ENCODE measurements around the gene KIAA0319L.
"Not testable (repeated sequence)": the region's sequence is repeated elsewhere in the genome, so short reads cannot be mapped to it uniquely, and the experiment has no call there.

Gene KIAA0319L

DNA sequence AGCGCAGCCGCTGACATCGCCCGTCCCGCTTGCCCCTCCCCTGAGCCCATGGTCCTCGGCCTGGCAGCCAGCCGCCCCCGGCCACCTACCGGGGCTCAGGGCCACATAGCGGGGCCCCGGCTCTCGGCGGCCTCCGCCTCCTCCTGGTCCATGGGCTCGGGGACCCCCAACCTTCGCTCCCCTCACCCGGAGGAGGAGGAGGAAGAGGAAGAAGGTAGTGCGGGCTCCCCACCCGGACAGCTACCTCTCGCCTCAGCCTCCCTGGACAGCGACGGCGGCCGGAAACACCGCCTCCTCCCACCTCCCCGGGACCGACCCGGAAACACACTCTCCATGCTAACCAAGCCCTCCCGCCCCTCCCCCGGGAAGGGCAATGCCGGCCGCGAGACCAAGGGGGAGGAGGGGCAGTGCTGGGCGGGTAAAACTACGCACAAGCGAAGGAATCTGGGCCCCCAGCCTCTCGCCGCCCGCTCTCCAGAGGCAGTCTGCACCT, at the start of gene KIAA0319L:
KIAA0319L (minus strand) TSS at position 286 of the 493 bp plus-strand sequence. CDS start 2,912 bp downstream, outside the sequence.
- in situ Hi-C loops (cut with MboI; ENCODE audit: low sequenced_read_pairs) = no loop called here

DNA sequence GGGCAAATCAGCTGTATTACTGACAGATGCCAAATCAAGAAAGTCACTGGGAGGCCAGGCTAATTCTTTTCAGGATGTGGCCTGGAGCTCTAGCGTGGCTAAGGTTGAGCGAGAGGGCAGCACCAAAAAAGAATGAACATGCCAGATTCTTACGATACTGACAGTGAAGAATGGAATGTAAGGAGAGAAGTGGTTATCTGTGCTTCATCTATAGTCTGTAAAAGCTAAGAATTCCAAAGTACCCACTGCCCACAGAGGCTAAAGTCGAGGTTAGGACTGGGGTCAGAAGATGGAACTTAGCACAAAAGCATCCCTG, 48.6 kb upstream of the KIAA0319L start:
- in situ Hi-C loops (cut with MboI; ENCODE audit: low sequenced_read_pairs) = no loop called here

DNA sequence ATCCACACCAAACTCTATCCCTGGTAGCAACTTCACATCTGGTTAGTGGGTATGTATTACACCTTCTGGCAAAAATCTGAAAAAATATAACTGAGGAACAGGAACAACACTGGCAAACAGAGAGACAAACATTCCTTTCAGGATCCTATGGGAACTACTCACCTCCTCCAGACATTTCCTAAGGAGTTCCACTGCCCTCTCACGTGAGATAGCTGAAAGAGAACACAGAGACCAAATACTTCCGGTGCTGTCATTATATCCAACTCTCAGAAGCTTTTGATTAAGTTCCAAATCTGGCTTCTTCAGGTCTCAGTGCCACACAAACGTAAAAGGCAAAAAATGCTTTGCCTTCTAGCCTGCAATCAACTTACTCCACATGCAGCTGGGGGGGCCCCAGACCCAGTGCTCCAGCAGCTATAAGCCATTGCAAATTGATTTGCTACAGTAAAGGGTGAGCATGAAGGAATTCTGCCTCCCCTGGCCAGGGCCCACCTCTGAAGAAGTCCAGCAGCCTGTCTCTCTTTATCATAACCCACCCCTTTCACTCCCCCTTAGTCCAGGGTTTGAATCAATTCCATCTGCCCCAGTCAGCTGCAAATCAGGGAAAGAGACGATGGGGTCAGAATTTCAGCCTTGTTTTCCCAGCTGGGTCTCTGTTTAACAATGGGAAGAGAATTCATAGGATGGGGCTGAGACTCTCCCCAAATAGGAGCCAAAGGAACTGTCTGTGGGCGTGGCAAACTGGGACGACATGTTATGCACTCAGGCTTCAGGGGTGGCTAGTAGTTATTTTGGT, 48.1 kb upstream of the KIAA0319L start:
- in situ Hi-C loops (cut with MboI; ENCODE audit: low sequenced_read_pairs) = no loop called here

DNA sequence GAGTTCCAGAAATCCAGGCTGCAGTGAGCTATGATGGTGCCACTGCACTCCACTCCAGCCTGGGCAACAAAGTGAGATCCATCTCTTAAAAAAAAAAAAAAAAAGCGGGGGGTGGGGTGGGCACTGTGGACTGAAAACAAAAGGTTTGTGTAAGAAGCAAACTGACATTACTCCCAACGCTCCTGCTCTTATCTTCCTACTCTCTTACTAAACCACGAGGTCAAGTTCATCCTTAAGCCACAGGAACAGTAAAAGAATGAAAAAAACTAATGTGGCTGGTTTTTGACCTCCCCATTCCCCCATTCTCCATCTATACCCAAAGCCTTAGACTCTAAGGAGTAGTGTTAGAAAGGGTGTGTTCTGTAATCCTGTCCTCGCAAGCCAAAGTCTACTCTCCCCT, 46.7 kb upstream of the KIAA0319L start:
- in situ Hi-C loops (cut with MboI; ENCODE audit: low sequenced_read_pairs) = no loop called here

DNA sequence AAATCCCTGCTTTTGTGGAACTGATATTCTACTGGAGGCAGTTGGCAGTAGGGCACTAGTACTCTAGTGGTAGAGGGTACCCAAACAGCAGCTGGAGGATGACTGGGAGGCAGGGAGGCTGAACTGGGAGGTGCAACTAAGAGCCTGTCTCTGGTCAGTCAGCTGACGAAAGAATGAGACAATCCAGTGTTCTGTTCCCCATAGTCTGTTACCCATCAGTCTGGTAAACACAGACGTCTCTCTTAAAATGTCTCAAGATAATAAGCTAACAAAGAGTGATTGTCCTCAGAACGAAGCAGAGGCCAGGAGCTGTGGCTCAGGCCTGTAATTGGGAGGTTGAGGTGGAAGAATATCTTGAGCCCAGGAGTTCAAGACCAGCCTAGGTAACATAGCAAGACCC, 46.3 kb upstream of the KIAA0319L start:
- in situ Hi-C loops (cut with MboI; ENCODE audit: low sequenced_read_pairs) = no loop called here

DNA sequence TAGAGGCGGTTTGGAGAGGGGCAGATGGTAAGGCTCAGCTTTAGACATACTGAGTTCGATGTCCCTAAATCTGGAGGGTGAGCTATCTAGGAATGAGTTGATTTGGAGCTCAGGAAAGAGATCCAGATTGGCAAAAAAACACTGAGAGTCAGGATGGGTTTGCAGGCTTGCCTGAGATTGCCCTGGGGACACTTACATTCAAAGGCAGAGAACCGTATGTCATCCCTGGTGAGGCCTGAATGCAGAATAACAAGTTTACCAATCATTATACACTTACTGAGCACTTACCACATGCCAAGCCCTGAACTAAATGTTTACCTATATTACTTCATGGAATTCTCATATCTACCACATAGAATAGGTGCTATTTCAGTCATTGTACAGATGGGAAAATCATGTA, 43.4 kb upstream of the KIAA0319L start:
- in situ Hi-C loops (cut with MboI; ENCODE audit: low sequenced_read_pairs) = no loop called here

DNA sequence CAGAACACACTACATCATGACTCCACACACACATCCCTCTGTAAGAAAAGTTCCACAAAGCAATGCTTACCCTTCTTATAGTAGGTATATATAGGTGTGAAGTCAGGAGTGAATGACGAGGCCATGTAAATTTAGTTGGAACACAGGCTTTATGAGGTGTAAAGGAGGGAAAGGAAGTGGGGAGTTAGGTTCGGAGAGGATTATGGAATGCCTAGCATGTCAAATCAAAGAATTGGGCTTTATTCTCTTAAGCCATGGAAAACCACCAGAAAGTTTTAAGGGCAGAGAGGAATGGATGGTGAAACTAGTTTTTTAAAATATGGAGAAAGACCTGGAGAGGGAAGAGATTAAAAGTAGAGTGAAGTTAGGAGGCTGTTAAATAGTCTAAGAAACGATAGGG, 42.2 kb upstream of the KIAA0319L start:
- in situ Hi-C loops (cut with MboI; ENCODE audit: low sequenced_read_pairs) = no loop called here

DNA sequence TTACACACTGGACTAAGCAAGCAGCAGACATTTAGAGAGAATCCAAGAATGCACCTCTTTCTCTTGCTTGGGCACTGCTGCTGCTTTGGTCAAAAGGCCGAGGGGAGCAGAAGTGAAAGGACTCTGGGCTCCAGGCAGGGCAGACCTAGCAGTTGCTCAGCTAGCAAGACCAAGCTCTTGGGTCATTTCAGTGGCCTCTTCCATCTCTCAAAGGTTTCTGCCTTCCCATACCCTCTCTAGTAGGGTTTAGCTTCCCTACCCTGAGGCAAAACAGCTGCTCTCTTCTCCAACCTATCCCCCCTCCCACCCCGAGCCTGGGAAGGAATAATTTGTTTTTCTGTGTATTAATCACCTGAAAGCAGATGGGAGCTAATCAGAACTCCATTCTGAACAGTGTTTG, 41.7 kb upstream of the KIAA0319L start:
- in situ Hi-C loops (cut with MboI; ENCODE audit: low sequenced_read_pairs) = no loop called here

DNA sequence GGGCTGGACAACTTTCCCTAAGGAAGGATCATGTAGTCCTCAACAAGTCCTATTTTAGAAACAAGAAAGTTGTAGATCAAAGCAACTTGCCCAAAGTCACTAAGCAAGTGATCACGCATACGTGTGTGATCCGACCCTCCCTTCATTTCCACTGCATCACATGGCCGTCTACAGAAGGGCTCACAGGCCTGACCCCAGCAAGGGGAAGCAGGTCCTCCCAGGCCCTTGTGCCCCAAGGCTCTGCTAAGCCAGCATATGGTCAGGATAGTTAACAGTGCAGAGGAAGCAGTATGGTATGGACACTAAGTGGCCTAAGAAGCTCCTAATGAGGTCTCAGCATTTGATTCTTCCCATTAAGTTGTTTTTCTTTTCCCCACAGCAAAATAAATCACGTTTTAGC, 40.7 kb upstream of the KIAA0319L start:
- in situ Hi-C loops (cut with MboI; ENCODE audit: low sequenced_read_pairs) = no loop called here

DNA sequence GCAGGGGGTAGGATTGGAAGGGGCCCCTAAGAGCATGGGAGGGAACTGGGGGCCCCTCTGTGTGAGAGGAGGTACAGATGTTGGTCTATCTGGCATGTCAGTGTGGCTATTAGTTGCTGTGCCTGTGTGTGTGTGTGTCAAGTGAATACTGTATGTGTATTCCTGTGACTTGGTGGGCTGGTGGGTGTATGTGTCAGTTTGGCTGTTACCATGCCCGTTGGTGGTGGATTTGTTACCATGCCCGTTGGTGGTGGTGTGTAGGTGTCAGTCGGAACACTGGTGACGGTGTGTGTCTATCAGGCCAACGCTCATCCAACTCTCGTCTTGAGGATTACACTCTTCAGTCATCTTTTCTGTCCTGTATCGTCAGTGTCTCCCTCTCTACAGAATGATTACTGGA, 38.5 kb upstream of the KIAA0319L start:
- in situ Hi-C loops (cut with MboI; ENCODE audit: low sequenced_read_pairs) = no loop called here

DNA sequence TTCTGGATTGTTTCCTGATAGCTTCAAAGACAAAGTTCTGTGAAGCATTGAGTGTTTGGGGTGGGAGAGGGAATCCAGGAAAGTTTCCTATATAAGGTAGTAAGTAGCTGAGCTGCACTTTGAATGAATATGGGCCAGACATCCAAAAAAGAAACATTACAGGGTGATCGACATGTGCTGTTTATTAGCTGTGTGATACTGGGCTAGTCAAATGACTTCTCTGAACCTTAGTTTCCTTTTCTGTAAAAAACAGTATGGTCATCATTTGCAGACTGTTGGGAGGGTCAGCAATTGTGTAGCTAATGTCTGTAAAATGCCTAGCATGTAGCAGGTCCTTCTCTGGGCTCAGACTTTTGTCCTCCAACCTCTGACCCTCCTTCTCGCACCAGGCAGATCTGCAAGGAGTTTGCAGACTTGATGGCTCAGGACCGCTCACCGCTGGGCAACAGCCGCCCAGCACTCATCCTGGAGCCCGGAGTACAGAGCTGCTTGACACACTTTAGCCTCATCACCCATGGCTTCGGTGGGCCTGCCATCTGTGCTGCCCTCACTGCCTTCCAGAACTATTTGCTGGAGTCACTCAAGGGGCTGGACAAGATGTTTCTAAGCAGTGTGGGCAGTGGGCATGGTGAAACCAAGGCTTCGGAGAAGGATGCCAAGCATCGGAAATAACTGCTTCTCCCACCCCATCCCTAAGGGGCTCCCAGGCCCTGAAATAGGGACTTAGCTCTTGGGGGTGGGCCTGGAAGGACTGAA, 37.0 kb upstream of the KIAA0319L start:
- in situ Hi-C loops (cut with MboI; ENCODE audit: low sequenced_read_pairs) = no loop called here

DNA sequence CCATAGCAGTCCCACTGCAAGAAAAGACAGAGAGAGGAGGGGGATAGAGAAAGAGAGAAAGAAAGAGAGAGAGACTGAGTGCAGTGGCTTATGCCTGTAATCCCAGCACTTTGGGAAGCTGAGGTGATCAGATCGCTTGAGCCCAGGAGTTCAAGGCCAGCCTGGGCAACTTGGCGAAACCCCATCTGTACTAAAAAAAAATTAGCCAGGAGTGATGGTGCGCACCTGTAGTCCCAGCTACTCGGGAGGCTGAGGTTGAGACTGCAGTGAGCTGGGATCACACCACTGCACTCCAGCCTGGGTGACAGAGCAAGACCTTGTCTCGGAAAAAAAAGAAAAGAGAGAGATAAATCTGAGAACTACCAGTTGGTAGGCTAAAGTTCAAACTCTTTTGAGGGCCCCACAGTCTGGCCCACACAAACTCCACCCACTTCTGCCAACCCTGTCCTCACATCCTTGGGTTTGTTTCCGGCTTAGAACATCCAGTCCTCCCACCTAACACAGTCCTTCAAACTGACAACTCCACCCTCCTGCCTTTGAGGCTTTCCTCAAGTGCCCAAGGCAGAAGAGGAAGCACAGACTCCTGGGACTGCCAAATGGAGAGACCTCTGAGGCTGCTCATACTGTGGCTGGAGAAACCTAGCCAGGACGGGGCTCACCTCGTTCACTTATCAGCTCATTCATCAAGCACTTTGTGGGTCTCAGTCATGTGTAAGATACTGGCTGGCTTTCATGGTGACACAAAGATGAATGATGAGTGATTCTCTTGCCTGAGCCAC, 36.0 kb upstream of the KIAA0319L start:
- in situ Hi-C loops (cut with MboI; ENCODE audit: low sequenced_read_pairs) = no loop called here

DNA sequence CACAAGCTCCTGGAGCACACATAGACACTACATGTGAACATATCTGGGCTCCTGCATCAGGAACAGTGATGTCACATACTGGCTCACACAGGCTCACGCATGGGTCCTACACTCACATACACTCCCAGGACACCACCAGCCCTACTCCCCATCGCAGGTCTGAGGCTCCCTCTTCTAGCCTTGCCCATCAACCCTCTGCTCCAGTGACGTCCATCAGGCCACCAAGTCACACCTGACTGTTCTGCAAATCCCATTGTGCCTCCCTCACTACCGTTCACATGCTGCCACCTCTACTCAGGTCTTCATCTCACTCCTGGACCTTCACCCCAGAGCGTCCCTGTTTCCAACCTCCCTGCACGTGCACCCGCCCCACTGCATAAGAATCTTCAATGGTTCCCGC, 34.0 kb upstream of the KIAA0319L start:
- in situ Hi-C loops (cut with MboI; ENCODE audit: low sequenced_read_pairs) = no loop called here

DNA sequence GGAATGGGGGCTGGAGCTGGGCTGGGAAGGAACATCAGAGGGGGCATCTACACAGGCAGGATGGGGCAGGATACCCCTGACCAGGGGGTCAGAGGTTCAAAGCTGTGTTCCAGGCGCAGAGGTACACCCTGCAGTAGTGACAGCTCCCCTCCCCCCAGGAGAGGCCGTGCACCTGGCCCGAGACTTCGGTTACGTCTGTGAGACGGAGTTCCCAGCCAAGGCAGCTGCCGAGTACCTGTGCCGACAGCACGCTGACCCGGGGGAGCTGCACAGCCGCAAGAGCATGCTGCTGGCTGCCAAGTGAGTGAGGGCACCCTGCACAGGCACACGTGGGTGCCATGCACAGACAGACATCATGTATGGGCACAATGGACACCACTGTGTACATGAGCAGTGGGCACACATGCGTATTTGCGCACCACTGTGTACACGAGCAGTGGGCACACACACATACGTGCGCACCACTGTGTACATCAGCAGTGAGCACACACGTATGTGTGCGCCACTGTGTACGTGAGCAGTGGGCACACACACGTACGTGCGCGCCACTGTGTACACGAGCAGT, 33.4 kb upstream of the KIAA0319L start:
- in situ Hi-C loops (cut with MboI; ENCODE audit: low sequenced_read_pairs) = no loop called here

DNA sequence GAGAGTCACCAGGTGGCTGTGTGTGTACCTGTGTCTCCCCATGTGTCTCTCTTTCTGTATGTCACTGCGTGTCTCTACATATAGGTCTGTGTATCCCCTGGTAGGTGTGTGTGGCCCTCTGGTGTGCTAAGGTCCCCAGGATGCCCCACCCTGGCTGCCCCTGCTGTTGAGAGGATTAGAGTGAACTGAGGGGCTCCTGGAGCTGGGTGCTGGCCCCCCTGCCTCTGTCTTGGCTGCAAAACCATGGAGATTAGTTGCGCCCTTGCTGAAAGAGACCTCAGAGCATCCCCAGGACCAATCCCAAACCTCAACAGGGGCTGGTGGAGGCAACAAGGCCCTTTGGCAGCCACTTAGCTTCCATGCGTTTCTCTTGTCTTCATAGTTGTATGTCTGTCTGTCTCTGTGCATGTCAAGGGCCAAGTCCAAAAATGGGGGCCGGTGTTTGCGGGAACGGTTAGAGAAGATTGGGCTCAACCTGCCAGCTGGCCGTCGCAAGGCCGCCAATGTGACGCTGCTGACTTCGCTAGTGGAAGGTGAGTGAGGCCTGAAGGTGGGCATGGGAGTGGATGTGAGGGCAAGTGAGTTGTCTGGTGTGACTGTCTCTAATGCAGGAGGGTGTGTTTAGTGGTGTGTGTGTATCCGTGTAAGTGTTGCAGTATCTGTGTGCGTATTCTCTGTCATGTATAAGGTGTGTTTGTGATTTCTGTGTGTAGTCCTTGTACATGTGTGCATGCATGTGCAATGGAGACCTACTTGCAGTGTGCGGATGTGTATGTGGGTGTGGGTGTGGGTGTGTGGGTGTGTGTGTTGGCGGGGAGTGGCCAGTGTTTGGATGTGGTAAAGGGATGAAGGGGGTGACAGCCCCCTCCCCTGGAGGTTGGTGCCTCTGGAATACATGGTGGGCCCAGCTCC, 32.6 kb upstream of the KIAA0319L start:
- in situ Hi-C loops (cut with MboI; ENCODE audit: low sequenced_read_pairs) = no loop called here

DNA sequence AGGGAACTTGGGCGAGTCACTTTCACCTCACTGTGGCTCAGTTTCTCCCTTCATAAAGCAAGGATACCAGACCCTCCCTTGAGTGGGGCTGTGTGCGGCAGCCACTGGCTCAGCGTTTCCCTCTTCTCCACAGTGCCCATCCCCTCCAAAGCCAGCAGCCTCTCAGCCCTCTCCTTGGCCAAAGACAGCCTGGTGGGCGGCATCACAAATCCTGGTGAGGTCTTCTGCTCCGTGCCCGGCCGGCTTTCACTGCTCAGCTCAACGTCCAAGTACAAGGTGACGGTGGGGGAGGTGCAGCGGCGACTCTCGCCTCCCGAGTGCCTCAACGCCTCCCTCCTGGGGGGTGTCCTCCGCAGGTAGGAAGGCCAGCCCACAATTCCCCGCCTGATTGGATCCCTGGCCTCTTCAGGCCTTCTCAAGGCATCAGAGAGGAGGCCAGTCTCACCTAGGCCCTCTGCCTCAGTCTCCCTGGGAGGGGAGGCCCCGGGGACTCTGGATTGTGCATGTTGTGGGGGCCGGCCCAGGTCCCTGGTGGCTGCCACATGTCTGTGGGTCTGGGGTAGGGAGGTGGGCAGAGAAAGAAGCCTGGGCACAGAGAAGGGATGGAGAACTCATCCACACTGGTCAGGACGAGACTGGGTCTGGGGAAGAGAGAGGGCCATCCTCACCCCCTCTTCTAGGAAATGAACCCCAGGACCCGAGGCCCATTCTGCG, 31.2 kb upstream of the KIAA0319L start:
- in situ Hi-C loops (cut with MboI; ENCODE audit: low sequenced_read_pairs) = no loop called here

DNA sequence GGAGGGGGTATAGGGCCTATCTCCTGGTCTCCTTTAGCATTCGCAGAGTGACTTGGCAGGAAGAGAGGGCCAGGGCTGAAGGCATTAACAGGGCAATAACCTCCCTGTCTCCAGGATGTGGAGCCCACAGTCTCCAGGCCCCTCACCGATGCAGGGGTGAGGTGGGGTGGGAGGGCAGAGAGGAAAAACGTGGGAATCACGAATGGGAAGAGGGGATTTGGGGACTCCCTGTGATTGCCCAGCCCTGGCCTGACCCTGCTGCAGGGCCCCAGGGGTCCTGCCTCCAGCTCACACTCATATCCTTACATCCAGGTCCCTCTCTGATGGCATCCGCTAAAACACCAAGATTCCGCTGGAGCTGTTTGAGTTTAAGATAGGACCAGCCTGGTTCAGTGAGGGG, 30.5 kb upstream of the KIAA0319L start:
- in situ Hi-C loops (cut with MboI; ENCODE audit: low sequenced_read_pairs) = no loop called here

DNA sequence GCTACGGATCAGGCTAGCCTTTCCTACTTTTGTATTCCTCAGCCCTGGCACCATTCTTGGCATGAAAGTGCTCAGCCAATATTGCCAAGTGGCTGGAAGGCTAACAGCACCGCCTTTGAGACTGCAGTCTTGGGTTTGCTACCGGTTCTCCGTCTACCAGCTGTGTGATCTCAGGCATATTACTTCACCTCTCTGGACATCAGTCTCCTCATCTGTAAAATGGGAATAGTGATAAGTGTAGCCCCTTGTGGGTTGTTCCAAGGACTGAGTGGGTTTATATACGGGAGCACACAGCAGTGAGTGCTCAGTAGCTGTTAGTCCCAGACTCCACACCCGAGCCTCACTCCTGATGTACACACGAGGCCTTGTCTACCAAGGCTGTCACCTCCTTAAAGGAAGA, 29.6 kb upstream of the KIAA0319L start:
- in situ Hi-C loops (cut with MboI; ENCODE audit: low sequenced_read_pairs) = no loop called here

DNA sequence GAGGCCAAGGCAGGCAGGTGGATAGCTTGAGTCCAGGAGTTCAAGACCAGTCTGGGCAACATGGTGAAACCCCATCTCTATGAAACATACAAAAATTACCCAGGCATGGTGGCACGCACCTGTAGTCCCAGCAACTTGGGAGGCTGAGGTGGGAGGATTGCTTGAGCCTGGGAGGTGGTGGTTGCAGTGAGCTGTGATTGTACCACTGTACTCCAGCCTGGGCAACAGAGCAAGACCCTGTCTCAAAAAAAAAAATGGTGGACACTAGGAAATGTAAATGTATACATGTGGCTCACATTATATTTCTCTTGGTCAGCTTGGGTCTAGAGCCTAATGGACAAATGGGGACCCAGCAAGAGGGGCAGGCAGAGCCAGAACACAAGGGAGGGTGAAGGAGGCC, 28.6 kb upstream of the KIAA0319L start:
- in situ Hi-C loops (cut with MboI; ENCODE audit: low sequenced_read_pairs) = not testable (repeated sequence)

DNA sequence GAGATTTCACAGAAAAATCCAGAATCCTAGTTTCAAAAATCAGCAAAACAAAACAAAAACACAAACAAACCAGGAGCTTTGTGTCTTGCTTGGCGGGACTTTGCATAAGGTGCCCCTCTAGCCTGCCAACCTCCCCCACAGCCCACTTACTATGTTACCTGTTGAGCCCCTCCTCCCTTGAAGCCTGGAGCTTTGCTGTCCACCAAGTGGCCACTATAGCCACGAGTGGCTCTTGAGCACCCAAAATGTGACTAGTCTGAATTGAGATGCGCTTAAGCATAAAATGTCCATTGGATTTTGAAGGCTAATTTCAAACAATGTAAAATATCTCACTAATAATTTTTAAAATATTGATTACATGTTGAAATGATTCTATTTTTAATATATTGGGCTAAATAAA, 28.1 kb upstream of the KIAA0319L start:
- in situ Hi-C loops (cut with MboI; ENCODE audit: low sequenced_read_pairs) = no loop called here
